ENCODE results near the gene KHNYN.

DNA sequence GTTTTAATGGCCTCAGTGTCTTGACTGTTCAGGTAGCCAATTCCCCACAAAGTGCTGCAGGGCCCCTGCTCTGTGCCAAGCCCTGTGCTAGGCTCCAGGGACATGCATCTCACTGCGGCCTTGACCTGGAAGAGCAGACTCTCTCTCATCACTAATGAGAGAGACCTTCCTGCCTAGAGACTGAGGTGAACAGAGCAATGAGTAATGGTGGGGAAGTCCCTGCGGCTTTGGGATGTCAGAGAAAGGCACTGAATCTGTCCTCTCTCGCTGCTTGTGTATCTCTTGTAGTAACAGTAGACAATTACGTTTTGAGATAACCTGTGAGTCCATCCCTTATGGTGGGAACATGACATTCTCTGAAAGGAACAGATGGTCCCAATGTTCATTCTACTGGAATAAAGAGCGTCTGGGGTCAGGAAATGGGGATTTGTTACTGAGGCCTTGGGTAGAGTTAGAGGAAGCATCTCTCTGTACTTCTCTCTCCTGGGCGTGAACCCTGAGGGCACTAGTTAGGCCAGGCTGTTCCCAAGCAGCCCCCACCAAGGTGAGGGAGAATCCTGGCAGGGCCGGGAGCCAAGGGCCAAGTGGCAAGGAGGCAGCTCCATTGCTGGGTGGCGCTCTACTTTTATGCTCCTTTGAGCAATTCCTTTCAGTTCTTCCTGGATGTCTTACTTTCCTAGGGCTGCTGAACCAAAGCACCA lies 48.2 kb upstream of the KHNYN start:
- TF ChIP-seq, protein P1, sequence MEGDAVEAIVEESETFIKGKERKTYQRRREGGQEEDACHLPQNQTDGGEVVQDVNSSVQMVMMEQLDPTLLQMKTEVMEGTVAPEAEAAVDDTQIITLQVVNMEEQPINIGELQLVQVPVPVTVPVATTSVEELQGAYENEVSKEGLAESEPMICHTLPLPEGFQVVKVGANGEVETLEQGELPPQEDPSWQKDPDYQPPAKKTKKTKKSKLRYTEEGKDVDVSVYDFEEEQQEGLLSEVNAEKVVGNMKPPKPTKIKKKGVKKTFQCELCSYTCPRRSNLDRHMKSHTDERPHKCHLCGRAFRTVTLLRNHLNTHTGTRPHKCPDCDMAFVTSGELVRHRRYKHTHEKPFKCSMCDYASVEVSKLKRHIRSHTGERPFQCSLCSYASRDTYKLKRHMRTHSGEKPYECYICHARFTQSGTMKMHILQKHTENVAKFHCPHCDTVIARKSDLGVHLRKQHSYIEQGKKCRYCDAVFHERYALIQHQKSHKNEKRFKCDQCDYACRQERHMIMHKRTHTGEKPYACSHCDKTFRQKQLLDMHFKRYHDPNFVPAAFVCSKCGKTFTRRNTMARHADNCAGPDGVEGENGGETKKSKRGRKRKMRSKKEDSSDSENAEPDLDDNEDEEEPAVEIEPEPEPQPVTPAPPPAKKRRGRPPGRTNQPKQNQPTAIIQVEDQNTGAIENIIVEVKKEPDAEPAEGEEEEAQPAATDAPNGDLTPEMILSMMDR (IDR thresholded peaks at IDR 0.05 in 8 of 11, conservative IDR thresholded peaks at IDR 0.05 in 3 of 11) = no peak
- no peak for TF ChIP-seq POLR2AphosphoS5 (IDR thresholded peaks at IDR 0.05)
- TF ChIP-seq POLR2A (IDR thresholded peaks at IDR 0.05) = no peak

All from spleen (tissue), 7 donors.